NB4 (cell line): Measurements from ENCODE around the gene SURF4.

Experiments used
- POLR2A ChIP-seq: IDR thresholded peaks from 2 replicates; pipeline ENCODE4 v1.6.1; 2011; ENCODE audit warnings: mild to moderate bottlenecking; ENCODE audit not compliant: insufficient read length; ENCODE audit errors: extremely low read depth
- TF ChIP-seq, protein P1 (sequence below): IDR thresholded peaks from one replicate; pipeline ENCODE4 v1.5.1; 2012; ENCODE audit warnings: low read depth, low read length

DNA sequence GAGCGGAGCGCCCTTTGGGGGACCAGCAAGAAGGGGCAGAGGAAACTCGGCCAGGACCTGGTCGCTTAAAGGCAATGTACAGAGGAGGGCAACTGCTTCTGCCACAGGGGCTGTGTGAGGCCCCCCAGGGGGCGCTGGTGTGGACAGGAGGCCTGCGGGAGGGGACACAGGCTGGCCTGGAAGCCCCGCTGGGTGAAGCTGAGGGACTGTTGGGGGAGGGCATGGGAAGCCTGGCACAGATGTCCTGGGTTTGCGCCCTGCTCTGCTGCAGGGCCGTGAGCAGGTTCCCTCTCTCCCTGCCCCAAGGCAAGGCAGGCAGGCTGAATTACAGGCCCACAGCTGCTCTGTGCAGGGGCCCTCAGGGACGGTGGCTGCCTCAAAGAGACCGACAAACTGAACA is 33.3 kb downstream of the SURF4 start:
- TF ChIP-seq, protein P1, sequence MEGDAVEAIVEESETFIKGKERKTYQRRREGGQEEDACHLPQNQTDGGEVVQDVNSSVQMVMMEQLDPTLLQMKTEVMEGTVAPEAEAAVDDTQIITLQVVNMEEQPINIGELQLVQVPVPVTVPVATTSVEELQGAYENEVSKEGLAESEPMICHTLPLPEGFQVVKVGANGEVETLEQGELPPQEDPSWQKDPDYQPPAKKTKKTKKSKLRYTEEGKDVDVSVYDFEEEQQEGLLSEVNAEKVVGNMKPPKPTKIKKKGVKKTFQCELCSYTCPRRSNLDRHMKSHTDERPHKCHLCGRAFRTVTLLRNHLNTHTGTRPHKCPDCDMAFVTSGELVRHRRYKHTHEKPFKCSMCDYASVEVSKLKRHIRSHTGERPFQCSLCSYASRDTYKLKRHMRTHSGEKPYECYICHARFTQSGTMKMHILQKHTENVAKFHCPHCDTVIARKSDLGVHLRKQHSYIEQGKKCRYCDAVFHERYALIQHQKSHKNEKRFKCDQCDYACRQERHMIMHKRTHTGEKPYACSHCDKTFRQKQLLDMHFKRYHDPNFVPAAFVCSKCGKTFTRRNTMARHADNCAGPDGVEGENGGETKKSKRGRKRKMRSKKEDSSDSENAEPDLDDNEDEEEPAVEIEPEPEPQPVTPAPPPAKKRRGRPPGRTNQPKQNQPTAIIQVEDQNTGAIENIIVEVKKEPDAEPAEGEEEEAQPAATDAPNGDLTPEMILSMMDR: peak; percentile 22
- TF ChIP-seq POLR2A: no peak
